ENCODE data around the gene CCDC28B.

CCDC28B gene

DNA sequence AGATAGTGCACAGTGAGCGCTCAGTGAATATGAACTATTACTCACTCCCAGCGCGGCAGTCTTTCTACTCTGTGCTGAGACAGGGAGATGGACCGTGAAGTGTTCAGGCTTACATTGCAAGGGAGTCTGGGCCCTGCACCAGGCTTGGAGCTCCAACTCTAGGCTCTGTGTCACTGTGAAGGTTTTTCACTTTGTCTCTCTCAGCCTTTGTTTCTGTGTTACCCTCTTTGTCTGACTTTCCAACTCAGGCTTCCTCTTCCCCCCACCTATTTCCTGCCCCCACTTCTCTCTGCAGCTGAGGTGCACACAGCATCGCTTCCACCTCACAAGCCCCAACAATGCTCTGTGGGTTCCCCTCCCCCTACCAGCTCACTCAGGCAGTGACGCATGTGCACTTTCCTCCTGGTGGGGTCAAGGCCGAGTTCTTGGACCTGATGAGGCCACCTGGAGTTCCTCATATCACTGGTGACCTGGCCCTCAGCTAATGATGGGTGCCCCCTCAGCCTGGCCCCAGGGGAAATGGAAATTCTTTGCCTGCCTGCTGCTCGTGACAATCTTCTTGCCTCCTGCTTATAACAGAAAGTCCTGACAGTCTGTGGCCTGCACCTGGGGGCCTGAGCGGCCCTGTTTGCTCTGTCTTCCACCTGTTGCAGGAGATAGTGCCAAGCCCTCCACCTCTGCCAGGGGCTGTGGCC lies 49.6 kb downstream of the CCDC28B start:
- in situ Hi-C loops (cut with HindIII; ENCODE audit: low sequenced_read_pairs), result loop anchor here (5.0 kb wide), 1 partner anchor 47 kb away; no protein-coding TSS in a partner anchor

DNA sequence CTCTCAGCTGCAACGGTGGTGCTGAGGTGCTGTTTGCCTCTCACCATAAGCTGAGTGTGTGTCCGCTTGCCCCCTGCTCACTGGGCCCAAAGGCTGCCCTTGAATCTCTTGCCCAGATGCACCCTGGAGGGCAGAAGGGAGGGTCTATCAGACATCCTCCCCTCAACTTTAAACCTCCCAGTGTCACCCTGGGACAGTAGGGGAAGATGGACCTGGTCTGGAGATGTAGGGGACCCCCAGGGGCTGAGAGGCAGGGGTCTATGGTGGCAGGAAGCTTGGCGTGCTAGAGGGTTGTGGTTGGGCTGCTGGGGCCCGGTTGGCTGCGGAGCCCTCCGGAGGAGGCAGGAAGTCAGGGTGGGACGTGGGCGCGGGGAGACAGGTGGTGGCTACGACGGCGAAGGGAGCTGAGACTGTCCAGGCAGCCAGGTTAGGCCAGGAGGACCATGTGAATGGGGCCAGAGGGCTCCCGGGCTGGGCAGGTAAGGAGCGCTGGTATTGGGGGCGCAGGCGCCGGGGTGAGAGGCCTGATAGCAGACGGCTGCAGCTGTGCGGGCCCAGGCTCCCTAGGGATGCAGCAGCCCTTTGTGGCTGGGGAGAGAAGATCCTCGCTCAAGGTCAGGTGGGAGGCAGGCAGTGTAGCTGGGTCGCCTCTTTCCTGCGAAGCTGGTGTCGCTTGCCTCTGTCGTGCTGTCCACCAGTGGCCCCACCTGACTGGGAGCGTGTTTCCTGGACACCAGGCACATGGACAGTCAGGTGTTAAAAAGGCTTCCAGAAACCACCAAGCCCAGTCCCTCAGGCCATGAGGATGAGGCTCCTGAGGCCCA lies 50.7 kb downstream of the CCDC28B start, which contains the start of gene LCK:
Gene LCK, plus strand, starts transcription at position 373 of the 824 bp plus-strand sequence. CDS start 23,065 bp downstream, outside the sequence.
- in situ Hi-C loops (cut with HindIII; ENCODE audit: low sequenced_read_pairs), result loop anchor here (5.0 kb wide), 1 partner anchor 46 kb away; no protein-coding TSS in a partner anchor
